ENCODE results near the gene BCAS4.

The BCAS4 gene

DNA sequence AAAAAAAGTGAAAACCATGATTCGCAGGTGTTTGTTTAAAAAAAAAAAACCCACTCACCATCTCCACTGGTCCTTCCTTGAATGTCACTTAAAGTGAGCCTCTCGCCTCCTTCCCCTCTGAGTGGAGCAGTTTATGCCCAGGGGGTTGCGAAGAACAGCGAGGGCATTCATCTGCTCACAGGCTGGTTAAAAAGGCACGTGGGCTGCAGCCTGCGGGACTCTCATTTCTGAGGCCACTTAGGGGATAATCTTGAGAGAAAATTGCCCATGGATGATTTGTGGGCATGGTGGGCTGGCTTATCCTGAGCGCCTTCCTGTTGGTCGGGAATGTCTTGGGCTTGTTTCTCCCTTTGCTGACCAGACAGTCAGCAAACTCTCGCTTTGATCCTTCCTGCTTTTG is 18.9 kb downstream of the BCAS4 start:
- Histone ChIP-seq H3K9ac (ENCODE audit: low read length) (no peak overlapping the region), H3K79me2 (ENCODE audit: low read length) (no peaks in the 10 kb centered on the region), H3K4me2 (ENCODE audit: low read length) (no peak overlapping the region), H3K36me3 (replicated peaks; ENCODE audit: low read depth, low read length) (no peaks in the 10 kb centered on the region), H2AFZ (ENCODE audit: low read depth, low read length) (no peak overlapping the region), H3K27ac (ENCODE audit: low read length) (no peak overlapping the region), H3K27me3 (ENCODE audit: low read depth, low read length) (no peaks in the 10 kb centered on the region), H4K20me1 (ENCODE audit: insufficient read depth, low read length) (no peaks in the 10 kb centered on the region), H3K4me3 (ENCODE audit: low read length) (no peak overlapping the region), H3K9me3 (ENCODE audit: insufficient read depth, low read length) (no peaks in the 10 kb centered on the region; the same call in 1 of the 2 replicates), H3K4me1 (ENCODE audit: low read length) (peaks cover 27% of the 10 kb centered on the region)
- TF ChIP-seq, protein P1, sequence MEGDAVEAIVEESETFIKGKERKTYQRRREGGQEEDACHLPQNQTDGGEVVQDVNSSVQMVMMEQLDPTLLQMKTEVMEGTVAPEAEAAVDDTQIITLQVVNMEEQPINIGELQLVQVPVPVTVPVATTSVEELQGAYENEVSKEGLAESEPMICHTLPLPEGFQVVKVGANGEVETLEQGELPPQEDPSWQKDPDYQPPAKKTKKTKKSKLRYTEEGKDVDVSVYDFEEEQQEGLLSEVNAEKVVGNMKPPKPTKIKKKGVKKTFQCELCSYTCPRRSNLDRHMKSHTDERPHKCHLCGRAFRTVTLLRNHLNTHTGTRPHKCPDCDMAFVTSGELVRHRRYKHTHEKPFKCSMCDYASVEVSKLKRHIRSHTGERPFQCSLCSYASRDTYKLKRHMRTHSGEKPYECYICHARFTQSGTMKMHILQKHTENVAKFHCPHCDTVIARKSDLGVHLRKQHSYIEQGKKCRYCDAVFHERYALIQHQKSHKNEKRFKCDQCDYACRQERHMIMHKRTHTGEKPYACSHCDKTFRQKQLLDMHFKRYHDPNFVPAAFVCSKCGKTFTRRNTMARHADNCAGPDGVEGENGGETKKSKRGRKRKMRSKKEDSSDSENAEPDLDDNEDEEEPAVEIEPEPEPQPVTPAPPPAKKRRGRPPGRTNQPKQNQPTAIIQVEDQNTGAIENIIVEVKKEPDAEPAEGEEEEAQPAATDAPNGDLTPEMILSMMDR (IDR thresholded peaks at IDR 0.05; ENCODE audit: low read depth, low read length): no peak
- no peak for TF ChIP-seq EZH2phosphoT487 (IDR thresholded peaks at IDR 0.05; ENCODE audit: low read depth)

DNA sequence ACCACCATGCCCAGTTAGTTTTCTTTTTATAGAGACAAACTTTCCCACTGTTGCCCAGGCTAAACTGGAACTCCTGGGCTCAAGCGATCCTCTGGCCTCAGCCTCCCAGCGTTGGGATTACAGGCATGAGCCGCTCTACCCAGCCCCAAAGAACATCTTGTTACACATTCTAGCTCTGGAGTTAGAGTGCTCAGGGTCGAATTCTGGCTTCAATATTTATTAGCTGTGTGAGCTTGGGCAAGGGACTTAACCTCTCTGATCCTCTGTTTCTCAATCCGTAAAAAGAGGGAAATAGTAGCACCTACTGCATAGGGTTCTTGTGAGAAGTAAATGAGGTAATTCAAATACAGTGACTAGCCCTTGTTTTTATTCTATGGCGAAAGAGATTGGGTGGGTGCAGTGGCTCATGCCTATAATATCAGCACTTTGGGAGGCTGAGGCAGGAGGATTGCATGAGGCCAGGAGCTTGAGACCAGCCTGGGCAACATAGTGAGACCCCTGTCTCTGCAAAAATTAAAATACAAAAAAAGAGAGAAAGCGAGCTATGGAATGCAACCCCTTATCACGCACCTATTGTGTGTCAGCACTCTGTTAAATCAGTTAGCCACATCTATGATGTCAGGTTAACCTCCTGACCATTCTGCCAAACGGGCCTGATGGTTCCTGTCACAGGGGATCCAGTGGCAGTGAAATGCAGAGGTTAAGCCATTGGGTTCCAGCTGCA is 19.7 kb downstream of the BCAS4 start:
- Histone ChIP-seq H4K20me1 (ENCODE audit: insufficient read depth, low read length) (no peaks in the 10 kb centered on the region), H3K9me3 (ENCODE audit: insufficient read depth, low read length) (no peaks in the 10 kb centered on the region; the same call in 1 of the 2 replicates), H3K4me3 (ENCODE audit: low read length) (no peak overlapping the region), H3K36me3 (replicated peaks; ENCODE audit: low read depth, low read length) (no peaks in the 10 kb centered on the region), H3K4me1 (ENCODE audit: low read length) (peaks cover 34% of the 10 kb centered on the region), H3K27me3 (ENCODE audit: low read depth, low read length) (no peaks in the 10 kb centered on the region), H2AFZ (ENCODE audit: low read depth, low read length) (no peak overlapping the region), H3K9ac (ENCODE audit: low read length) (no peak overlapping the region), H3K79me2 (ENCODE audit: low read length) (no peaks in the 10 kb centered on the region), H3K4me2 (ENCODE audit: low read length) (peak overlapping the region; percentile 25; the same call in 1 of the 2 replicates), H3K27ac (ENCODE audit: low read length) (no peak overlapping the region)
- TF ChIP-seq EZH2phosphoT487 (IDR thresholded peaks at IDR 0.05; ENCODE audit: low read depth): no peak
- TF ChIP-seq, protein P1 (IDR thresholded peaks at IDR 0.05; ENCODE audit: low read depth, low read length): no peak

DNA sequence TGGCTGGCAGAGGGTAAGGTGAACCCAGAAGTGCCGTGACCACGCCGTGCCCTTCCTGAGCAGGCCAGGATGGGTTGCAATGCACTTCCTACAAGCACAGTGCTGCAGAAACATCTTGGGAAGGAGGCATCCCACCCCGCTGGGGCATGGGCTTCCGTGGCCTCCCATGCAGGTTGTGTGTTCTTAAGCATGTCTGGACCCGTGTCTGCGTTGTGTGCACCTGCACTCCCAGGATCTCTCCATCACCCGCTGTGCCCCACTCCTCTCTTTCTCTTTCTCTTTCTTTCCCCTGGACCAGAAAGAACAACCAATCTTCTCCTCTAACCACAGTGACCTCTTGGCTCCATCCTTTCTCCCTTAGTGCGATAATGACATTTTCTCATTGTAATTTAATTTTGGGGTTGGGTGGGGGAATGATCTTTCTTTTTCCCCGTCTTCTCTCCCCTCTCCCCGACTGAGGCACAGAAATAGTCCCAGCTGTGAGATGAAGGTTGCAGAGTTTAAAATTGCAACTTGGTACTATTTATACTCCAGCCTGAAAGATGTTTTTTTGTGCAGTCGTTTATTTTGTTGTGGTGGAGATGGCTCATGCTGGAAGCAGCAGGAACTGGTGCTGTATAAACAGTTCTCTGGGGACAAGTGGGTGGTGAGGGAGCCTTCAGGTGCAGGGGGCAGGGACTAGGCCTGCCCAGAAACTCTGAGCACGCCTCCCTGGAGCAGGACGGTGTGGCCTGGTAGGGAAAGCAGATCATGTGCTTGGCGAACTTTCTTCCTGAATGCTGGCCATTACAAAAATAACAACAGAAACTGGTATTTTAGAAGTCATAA is 20.5 kb downstream of the BCAS4 start:
- Histone ChIP-seq H3K4me2 (ENCODE audit: low read length) (peak overlapping the region; percentile 25), H3K9me3 (ENCODE audit: insufficient read depth, low read length) (no peaks in the 10 kb centered on the region; the same call in 1 of the 2 replicates), H3K36me3 (replicated peaks; ENCODE audit: low read depth, low read length) (no peaks in the 10 kb centered on the region), H4K20me1 (ENCODE audit: insufficient read depth, low read length) (no peaks in the 10 kb centered on the region), H3K79me2 (ENCODE audit: low read length) (no peaks in the 10 kb centered on the region), H2AFZ (ENCODE audit: low read depth, low read length) (peak overlapping the region; percentile 44; the same call in 1 of the 2 replicates), H3K27ac (ENCODE audit: low read length) (no peak overlapping the region), H3K27me3 (ENCODE audit: low read depth, low read length) (no peaks in the 10 kb centered on the region), H3K9ac (ENCODE audit: low read length) (peak overlapping the region; percentile 10; the same call in 1 of the 2 replicates), H3K4me1 (ENCODE audit: low read length) (peaks cover 34% of the 10 kb centered on the region), H3K4me3 (ENCODE audit: low read length) (peak overlapping the region; percentile 7; the same call in 1 of the 2 replicates)
- TF ChIP-seq, protein P1 (IDR thresholded peaks at IDR 0.05; ENCODE audit: low read depth, low read length): no peak
- no peak for TF ChIP-seq EZH2phosphoT487 (IDR thresholded peaks at IDR 0.05; ENCODE audit: low read depth)

DNA sequence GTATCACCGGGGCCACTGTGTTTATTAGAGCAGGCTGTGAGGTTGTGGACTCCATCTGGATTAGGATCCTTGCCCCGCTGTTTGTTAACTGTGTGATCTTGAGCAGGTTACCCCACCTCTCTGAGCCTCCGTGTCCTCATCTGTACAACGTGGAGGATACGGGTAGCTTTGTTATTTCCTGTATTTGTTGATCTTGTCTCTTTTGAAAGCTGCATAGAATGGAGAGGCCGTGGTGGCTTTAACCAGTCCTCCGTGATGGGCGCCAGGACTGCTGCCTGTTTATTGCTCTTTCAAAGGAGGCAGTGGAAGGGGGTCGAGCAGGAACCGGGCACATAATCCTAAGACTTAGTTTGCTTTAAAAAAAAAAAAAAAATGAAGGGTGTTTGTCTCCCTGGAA is 22.9 kb downstream of the BCAS4 start:
- H2AFZ ChIP-seq (ENCODE audit: low read depth, low read length): peak overlapping the region; percentile 98
- H3K36me3 ChIP-seq (replicated peaks; ENCODE audit: low read depth, low read length): no peaks in the 10 kb centered on the region
- TF ChIP-seq, protein P1 (IDR thresholded peaks at IDR 0.05; ENCODE audit: low read depth, low read length): no peak
- no peak for TF ChIP-seq EZH2phosphoT487 (IDR thresholded peaks at IDR 0.05; ENCODE audit: low read depth)

More for the DNA sequence above, 22.9 kb downstream of the BCAS4 start:
- Histone ChIP-seq H3K9me3 (ENCODE audit: insufficient read depth, low read length) (no peaks in the 10 kb centered on the region; the same call in 1 of the 2 replicates), H3K4me1 (ENCODE audit: low read length) (peaks cover 43% of the 10 kb centered on the region), H3K79me2 (ENCODE audit: low read length) (no peaks in the 10 kb centered on the region), H3K4me3 (ENCODE audit: low read length) (peak overlapping the region; percentile 30), H4K20me1 (ENCODE audit: insufficient read depth, low read length) (no peaks in the 10 kb centered on the region), H3K27me3 (ENCODE audit: low read depth, low read length) (no peaks in the 10 kb centered on the region), H3K4me2 (ENCODE audit: low read length) (peak overlapping the region; percentile 62), H3K9ac (ENCODE audit: low read length) (peak overlapping the region; percentile 61), H3K27ac (ENCODE audit: low read length) (peak overlapping the region; percentile 56)

Measured in OCI-LY3 (cell line).